ENCODE data around the gene CFC1.
"Not testable (repeated sequence)": the region's sequence is repeated elsewhere in the genome, so short reads cannot be mapped to it uniquely, and the experiment has no call there.

- not testable (repeated sequence) for TF ChIP-seq CTCF (IDR thresholded peaks at IDR 0.05); POLR2AphosphoS5 (IDR thresholded peaks at IDR 0.05; ENCODE audit: low read depth, low read length); REST (IDR thresholded peaks at IDR 0.05; ENCODE audit: insufficient read depth in 1 of 2, low read depth in 2 of 2, low read length in 1 of 2); TCF7L2 (IDR thresholded peaks at IDR 0.05; ENCODE audit: low read depth, low read length)
Observed at GRCh38 chr2:130609002-130609920, 9.9 kb upstream of the CFC1 start.

Measured in Panc1 (cell line).